Measurements from ENCODE around the gene ABCB10. TPM values are rescaled to one million over a fixed set of nuclear protein-coding genes. Genes with fewer than 3 reads are reported as not detected.

ABCB10 gene
- total and polyA plus RNA-seq, 4 donors: 6.2 to 190 (median 11.5) TPM

- H3K9ac ChIP-seq (ENCODE audit: low read depth in 1 of 2, low read length in 2 of 2): no peak overlapping the region
- no peak for TF ChIP-seq FOXA2 (IDR thresholded peaks at IDR 0.05)
- no peak for TF ChIP-seq NR2F2 (IDR thresholded peaks at IDR 0.05)
- no peak for TF ChIP-seq MAX (IDR thresholded peaks at IDR 0.05)
- TF ChIP-seq SP1 (IDR thresholded peaks at IDR 0.05): no peak
- TF ChIP-seq HNF4G (IDR thresholded peaks at IDR 0.05): no peak
- no peak for TF ChIP-seq FOXA1 (IDR thresholded peaks at IDR 0.05)
- TF ChIP-seq REST (IDR thresholded peaks at IDR 0.05): no peak
- TF ChIP-seq JUND (IDR thresholded peaks at IDR 0.05): no peak
- TF ChIP-seq YY1 (IDR thresholded peaks at IDR 0.05): no peak
- TF ChIP-seq GABPA (IDR thresholded peaks at IDR 0.05 in 1 of 2, conservative IDR thresholded peaks at IDR 0.05 in 1 of 2): no peak
- no peak for TF ChIP-seq TAF1 (conservative IDR thresholded peaks at IDR 0.05)
- TF ChIP-seq HNF4A (conservative IDR thresholded peaks at IDR 0.05): no peak
- no peak for TF ChIP-seq RXRA (IDR thresholded peaks at IDR 0.05)
- peaks cover 17 to 47% (median 28%) of the 10 kb centered on the region in 4 donors for H3K36me3 ChIP-seq (ENCODE audit: control insufficient read depth in 4 of 4, insufficient read depth in 3 of 4, low read depth in 1 of 4, low read length in 3 of 4)
- H3K9me3 ChIP-seq (ENCODE audit: control insufficient read depth in 4 of 4, low read length in 3 of 4): no peaks in the 10 kb centered on the region
- H3K4me3 ChIP-seq (ENCODE audit: low read depth in 1 of 3, low read length in 3 of 3): no peak overlapping the region
- no peaks in the 10 kb centered on the region for H3K4me1 ChIP-seq (ENCODE audit: control insufficient read depth in 4 of 4, insufficient read depth in 4 of 4, low read length in 3 of 4)
- H3K27me3 ChIP-seq (ENCODE audit: control insufficient read depth in 4 of 4, insufficient read depth in 4 of 4, low read length in 3 of 4): no peaks in the 10 kb centered on the region
- DNase-seq (ENCODE audit: low spot score): no peak
- whole genome bisulfite sequencing: 97% methylated on average over 6 of the region's 6 CpGs
- H3K27ac ChIP-seq (ENCODE audit: low read depth in 1 of 2, low read length in 2 of 2): no peak overlapping the region
Observed at GRCh38 chr1:229531326-229531725, 27.2 kb downstream of the ABCB10 start.

GRCh38 chr1:229529639-229530038, 28.9 kb downstream of the ABCB10 start:
- H3K27me3 ChIP-seq (ENCODE audit: control insufficient read depth in 4 of 4, insufficient read depth in 4 of 4, low read length in 3 of 4): no peaks in the 10 kb centered on the region
- no peak overlapping the region for H3K27ac ChIP-seq (ENCODE audit: low read depth in 1 of 2, low read length in 2 of 2)
- no peak for TF ChIP-seq RAD21 (IDR thresholded peaks at IDR 0.05)
- no peak for TF ChIP-seq YY1 (IDR thresholded peaks at IDR 0.05)
- TF ChIP-seq RXRA (IDR thresholded peaks at IDR 0.05): no peak
- no peak for TF ChIP-seq CTCF (IDR thresholded peaks at IDR 0.05; ENCODE audit: low read depth, low read length, missing input control)
- no peak for TF ChIP-seq SP1 (IDR thresholded peaks at IDR 0.05)
- TF ChIP-seq TAF1 (conservative IDR thresholded peaks at IDR 0.05): no peak
- no peak for TF ChIP-seq JUND (IDR thresholded peaks at IDR 0.05)
- no peak for TF ChIP-seq REST (IDR thresholded peaks at IDR 0.05)
- no peak for TF ChIP-seq NR2F2 (IDR thresholded peaks at IDR 0.05)
- no peak for TF ChIP-seq EGR1 (IDR thresholded peaks at IDR 0.05; ENCODE audit: low read depth in 2 of 2)
- no peak for TF ChIP-seq GABPA (IDR thresholded peaks at IDR 0.05 in 1 of 2, conservative IDR thresholded peaks at IDR 0.05 in 1 of 2)
- TF ChIP-seq HNF4G (IDR thresholded peaks at IDR 0.05): no peak
- TF ChIP-seq ATF3 (IDR thresholded peaks at IDR 0.05): no peak
- no peak for TF ChIP-seq FOXA1 (IDR thresholded peaks at IDR 0.05)
- H3K9ac ChIP-seq (ENCODE audit: low read depth in 1 of 2, low read length in 2 of 2): no peak overlapping the region
- no peak for DNase-seq (ENCODE audit: low spot score)
- peaks cover 17 to 55% (median 30%) of the 10 kb centered on the region in 4 donors for H3K36me3 ChIP-seq (ENCODE audit: control insufficient read depth in 4 of 4, insufficient read depth in 3 of 4, low read depth in 1 of 4, low read length in 3 of 4)
- H3K4me3 ChIP-seq (ENCODE audit: low read depth in 1 of 3, low read length in 3 of 3): no peak overlapping the region
- H3K9me3 ChIP-seq (ENCODE audit: control insufficient read depth in 4 of 4, low read length in 3 of 4): no peaks in the 10 kb centered on the region
- 93% methylated on average over 7 of the region's 7 CpGs for WGBS
- H3K4me1 ChIP-seq (ENCODE audit: control insufficient read depth in 4 of 4, insufficient read depth in 4 of 4, low read length in 3 of 4): no peaks in the 10 kb centered on the region
